ENCODE results near the gene CIC.
"Not testable (repeated sequence)": the region's sequence is repeated elsewhere in the genome, so short reads cannot be mapped to it uniquely, and the experiment has no call there.

CIC gene

DNA sequence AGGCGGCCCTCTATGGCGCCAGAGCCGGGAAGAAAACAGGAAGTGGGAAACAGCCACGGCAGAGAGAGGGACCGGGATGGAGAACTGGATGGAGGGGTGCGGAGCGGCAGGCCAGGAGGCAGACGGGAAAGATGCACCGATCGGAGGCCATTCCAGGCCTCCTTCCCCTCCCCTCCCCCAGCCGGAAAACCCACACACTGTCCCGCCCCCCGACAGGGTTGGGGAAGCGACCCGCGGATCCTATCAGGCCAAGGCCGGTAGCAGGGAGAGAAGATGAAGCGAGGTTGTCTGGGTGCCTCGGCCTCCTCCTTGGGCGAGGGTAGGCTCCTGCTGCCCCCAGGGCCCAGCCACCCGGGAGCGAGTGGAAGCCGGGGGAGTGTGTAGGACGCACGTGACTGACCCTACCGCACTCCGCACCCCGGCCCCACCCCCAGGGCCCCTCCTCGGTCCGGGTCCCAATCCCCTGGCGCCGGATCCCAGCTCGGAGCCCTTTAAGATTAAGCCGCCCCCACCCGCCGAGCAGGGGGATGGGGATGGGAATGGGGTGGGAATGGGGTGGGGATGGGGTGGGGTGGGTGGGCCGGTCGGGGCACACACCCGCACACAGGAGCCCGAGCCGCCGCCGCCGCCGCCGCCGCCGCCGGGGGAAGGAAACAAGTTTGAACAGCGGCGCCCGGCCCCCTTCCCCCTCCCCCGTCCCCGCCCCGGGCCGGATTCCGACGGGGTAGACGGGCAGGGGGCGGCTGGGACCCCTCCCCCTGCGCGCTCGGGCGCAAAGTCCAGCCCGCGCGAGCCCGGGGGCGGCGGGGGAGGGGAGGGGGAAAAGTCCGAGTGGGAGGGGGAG lies 15.6 kb upstream of the CIC start:
- no peak for DNase-seq (ENCODE audit: low read depth)
- peak overlapping the region; percentile 82 for H3K4me3 ChIP-seq (ENCODE audit: low read depth, low read length)
- TF ChIP-seq, protein P1, sequence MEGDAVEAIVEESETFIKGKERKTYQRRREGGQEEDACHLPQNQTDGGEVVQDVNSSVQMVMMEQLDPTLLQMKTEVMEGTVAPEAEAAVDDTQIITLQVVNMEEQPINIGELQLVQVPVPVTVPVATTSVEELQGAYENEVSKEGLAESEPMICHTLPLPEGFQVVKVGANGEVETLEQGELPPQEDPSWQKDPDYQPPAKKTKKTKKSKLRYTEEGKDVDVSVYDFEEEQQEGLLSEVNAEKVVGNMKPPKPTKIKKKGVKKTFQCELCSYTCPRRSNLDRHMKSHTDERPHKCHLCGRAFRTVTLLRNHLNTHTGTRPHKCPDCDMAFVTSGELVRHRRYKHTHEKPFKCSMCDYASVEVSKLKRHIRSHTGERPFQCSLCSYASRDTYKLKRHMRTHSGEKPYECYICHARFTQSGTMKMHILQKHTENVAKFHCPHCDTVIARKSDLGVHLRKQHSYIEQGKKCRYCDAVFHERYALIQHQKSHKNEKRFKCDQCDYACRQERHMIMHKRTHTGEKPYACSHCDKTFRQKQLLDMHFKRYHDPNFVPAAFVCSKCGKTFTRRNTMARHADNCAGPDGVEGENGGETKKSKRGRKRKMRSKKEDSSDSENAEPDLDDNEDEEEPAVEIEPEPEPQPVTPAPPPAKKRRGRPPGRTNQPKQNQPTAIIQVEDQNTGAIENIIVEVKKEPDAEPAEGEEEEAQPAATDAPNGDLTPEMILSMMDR (IDR thresholded peaks at IDR 0.05; ENCODE audit: control insufficient read depth, extremely low read depth, insufficient read depth), result no peak

DNA sequence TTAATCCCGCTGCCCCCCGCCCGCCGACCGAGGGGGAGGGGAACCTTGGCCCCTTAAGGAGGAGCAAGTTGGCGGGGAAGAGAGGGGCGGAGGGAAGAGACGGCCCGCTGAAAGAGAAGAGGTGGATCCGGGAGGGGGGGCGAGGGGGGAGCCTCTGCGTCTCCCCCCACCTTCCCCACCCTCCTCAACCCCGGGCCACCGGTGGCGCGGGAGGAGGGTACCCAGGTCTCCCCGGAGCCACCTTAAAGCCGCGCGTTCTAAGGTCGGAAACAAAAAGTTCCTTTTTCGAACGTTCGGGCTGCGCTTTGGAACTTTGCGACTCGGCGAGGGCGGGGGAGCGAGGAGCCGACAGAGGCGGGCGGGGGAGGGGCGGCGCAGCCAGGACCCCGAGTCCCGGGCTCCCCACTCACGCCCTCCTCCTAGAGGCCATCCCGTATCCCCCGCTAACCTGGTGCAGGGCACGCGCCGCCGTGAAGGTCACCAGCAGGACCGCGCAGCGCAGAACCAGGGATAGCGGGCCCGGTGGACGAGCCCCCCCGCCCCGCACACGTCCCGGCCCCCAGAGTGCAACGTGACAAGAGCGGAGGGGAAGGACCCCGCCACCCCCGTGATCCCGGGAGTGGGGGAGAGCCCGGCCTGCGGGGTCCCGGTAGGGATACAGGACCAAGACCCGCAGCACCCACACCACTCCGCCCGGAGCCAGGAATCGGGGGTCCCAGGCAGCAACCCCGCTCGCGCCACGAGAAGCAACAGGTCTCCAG lies 14.8 kb upstream of the CIC start:
- DNase-seq (ENCODE audit: low read depth), result no peak
- peak overlapping the region; percentile 82 for H3K4me3 ChIP-seq (ENCODE audit: low read depth, low read length)
- TF ChIP-seq, protein P1 (IDR thresholded peaks at IDR 0.05; ENCODE audit: control insufficient read depth, extremely low read depth, insufficient read depth), result no peak

GRCh38 chr19:42254850-42255765 lies 13.9 kb upstream of the CIC start, which contains the start of gene ERF:
Gene ERF, minus strand, starts transcription at chr19:42255128. Its CDS starts 129 bp downstream, at chr19:42254999.
- DNase-seq (ENCODE audit: low read depth), result no peak
- H3K4me3 ChIP-seq (ENCODE audit: low read depth, low read length), result peak within 1 kb of the TSS; percentile 82
- TF ChIP-seq, protein P1 (IDR thresholded peaks at IDR 0.05; ENCODE audit: control insufficient read depth, extremely low read depth, insufficient read depth), result no peak

- peak overlapping the region; percentile 43 for H3K4me3 ChIP-seq (ENCODE audit: low read depth, low read length)
- no peak for DNase-seq (ENCODE audit: low read depth)
- TF ChIP-seq, protein P1 (IDR thresholded peaks at IDR 0.05; ENCODE audit: control insufficient read depth, extremely low read depth, insufficient read depth), result no peak
These were observed 13.0 kb upstream of the CIC start for GRCh38 chr19:42255766-42256745.

- DNase-seq (ENCODE audit: low read depth); H3K4me3 ChIP-seq (ENCODE audit: low read depth, low read length): not testable (repeated sequence)
These were observed 11.2 kb upstream of the CIC start for GRCh38 chr19:42257842-42258241.

- no peak for DNase-seq (ENCODE audit: low read depth)
- H3K4me3 ChIP-seq (ENCODE audit: low read depth, low read length), result no peak overlapping the region
- TF ChIP-seq, protein P1 (IDR thresholded peaks at IDR 0.05; ENCODE audit: control insufficient read depth, extremely low read depth, insufficient read depth), result no peak
These were observed 7.3 kb upstream of the CIC start for GRCh38 chr19:42261763-42262162.

DNA sequence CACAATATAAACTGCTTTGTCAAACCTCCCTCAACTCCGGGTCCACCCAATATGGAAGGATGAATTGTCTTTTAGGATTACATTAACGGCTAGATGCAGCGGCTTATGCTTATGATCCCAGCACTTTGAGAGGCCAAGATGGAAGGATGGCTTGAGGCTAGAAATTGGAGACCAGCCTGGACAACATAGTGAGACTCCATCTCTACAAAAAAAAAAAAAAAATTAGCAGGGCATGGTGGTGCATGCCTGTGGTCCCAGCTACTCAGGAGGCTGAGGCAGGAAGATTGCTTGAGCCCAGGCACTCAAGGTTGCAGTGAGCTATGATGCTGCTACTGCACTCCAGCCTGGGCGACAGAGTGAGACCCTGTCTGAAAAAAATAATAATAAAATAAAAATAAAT lies 2.9 kb upstream of the CIC start:
- not testable (repeated sequence) for H3K4me3 ChIP-seq (ENCODE audit: low read depth, low read length); DNase-seq (ENCODE audit: low read depth)

DNA sequence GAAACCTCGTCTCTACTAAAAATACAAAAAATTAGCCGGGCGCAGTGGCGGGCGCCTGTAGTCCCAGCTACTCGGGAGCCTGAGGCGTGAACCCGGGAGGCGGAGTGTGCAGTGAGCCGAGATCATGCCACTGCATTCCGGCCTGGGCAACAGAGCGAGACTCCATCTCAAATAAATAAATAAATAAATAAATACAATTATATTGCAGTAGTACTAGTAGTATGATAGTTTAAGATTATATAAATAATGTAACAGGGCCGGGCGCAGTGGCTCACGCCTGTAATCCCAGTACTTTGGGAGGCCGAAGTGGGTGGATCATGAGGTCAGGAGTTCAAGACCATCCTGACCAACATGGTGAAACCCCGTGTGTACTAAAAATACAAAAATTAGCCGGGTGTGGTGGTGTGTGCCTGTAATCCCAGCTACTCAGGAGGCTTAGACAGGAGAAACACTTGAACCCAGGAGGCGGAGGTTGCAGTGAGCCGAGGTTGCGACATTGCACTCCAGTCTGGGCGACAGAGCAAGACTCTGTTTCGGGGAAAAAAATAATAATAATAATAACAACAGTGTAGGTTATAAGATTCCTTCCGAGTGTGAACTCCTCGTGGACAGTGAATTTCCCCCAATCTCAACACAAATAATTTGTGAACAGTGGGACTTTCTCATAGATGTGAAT lies 2.0 kb upstream of the CIC start:
- not testable (repeated sequence) for DNase-seq (ENCODE audit: low read depth); H3K4me3 ChIP-seq (ENCODE audit: low read depth, low read length)
